BE2C (cell line): Measurements from ENCODE around the gene ULK4.

Source experiments
- DNase-seq: peaks from one replicate; pipeline ENCODE4 v3.0.0-alpha.2; 2020
- H3K27me3 ChIP-seq: fragments of 250-450 bp; sonication (Bioruptor Pico); 2 replicates; pipeline ENCODE4 v1.5.1; 2020; ENCODE audit warnings: mild to moderate bottlenecking
- H3K36me3 ChIP-seq: fragments of 250-450 bp; sonication (Bioruptor Pico); 2 replicates; pipeline ENCODE4 v1.5.1; 2020; ENCODE audit warnings: mild to moderate bottlenecking
- H3K4me1 ChIP-seq: fragments of 250-450 bp; sonication (Bioruptor Pico); 2 replicates; pipeline ENCODE4 v1.5.1; 2020
- H3K4me3 ChIP-seq: 2 replicates; pipeline ENCODE4 v1.5.1; 2011; ENCODE audit warnings: low read depth, low read length
- H3K9me3 ChIP-seq: fragments of 250-450 bp; sonication (Bioruptor Pico); 2 replicates; pipeline ENCODE4 v1.5.1; 2020
- TF ChIP-seq, protein P1 (sequence below): IDR thresholded peaks from 2 replicates; pipeline ENCODE4 v1.5.1; 2012; ENCODE audit warnings: mild to moderate bottlenecking, low read depth, low read length

Gene ULK4

DNA sequence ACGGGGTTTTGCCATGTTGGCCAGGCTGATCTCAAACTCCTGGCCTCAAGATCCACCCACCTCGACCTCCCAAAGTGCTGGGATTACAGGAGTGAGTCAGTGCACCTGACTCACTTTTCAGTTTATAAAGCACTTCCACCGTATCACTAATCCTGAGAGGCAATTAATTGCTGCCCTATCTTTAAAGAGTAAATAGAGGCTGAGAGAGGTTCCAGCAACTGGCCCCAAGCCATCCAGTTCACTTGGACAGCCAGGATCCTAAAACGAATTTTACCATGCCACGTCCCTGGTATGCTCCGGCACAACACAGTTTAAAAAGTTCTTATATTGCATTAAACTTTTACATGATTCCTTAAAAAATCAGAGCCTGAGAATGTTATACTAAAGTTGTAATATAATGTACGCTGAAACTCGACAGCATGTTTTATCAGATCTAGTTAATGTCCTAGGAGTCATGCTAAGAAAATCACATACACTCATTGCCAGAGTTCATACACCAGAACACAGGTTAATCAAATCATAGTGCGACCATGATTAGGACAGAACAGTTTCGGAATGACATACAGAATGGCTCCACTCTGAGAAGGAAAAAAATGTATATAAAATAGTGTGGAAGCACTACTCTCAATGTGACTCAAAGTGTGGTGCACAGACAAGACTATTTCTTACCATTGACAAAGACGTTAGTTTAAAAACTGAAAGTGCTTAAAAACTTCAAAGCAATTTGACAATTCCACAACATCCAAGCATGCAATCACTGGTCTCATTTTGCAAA lies 125.4 kb downstream of the ULK4 start:
- no peak for DNase-seq
- TF ChIP-seq, protein P1, sequence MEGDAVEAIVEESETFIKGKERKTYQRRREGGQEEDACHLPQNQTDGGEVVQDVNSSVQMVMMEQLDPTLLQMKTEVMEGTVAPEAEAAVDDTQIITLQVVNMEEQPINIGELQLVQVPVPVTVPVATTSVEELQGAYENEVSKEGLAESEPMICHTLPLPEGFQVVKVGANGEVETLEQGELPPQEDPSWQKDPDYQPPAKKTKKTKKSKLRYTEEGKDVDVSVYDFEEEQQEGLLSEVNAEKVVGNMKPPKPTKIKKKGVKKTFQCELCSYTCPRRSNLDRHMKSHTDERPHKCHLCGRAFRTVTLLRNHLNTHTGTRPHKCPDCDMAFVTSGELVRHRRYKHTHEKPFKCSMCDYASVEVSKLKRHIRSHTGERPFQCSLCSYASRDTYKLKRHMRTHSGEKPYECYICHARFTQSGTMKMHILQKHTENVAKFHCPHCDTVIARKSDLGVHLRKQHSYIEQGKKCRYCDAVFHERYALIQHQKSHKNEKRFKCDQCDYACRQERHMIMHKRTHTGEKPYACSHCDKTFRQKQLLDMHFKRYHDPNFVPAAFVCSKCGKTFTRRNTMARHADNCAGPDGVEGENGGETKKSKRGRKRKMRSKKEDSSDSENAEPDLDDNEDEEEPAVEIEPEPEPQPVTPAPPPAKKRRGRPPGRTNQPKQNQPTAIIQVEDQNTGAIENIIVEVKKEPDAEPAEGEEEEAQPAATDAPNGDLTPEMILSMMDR = no peak
- H3K27me3 ChIP-seq = no peaks in the 10 kb centered on the region
- H3K36me3 ChIP-seq = no peaks in the 10 kb centered on the region
- H3K9me3 ChIP-seq = no peaks in the 10 kb centered on the region
- no peaks in the 10 kb centered on the region for H3K4me1 ChIP-seq
- H3K4me3 ChIP-seq = no peak overlapping the region

DNA sequence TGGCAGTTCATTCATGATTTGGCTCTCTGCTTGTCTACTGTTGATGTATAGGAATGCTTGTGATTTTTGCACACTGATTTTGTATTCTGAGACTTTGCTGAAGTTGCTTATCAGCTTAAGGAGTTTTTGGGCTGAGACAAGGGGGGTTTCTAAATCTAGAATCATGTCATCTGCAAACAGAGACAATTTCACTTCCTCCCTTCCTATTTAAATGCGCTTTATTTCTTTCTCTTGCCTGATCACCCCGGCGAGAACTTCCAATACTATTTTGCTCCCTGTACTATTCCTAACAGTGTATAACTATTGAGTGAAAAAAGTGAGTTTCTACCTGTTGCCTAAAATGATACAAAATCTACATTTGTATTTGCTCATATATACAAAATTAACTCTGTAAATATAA lies 128.3 kb downstream of the ULK4 start:
- no peaks in the 10 kb centered on the region for H3K27me3 ChIP-seq
- no peak overlapping the region for H3K4me3 ChIP-seq
- no peaks in the 10 kb centered on the region for H3K36me3 ChIP-seq
- H3K4me1 ChIP-seq = no peaks in the 10 kb centered on the region
- TF ChIP-seq, protein P1 = no peak
- H3K9me3 ChIP-seq = no peaks in the 10 kb centered on the region
- no peak for DNase-seq

DNA sequence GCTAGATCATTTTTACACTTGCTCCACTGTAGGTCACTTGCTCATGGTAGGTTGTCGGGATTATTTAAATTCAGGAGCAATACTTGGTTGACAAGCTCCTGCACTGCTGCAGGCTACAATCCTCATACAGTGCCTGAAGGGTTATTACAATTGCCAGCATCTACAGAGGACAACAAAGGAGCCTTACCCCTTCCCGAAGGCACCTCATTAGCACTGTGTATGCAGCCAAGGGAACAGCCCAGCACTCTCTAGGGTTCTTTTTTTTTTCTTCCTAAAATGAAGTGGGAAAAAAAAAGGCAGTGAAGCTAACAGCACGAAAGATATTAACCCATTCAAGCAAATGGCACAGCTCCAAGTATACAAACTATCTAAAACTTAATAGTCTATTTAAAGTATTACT lies 142.7 kb downstream of the ULK4 start:
- Histone ChIP-seq H3K27me3 (no peaks in the 10 kb centered on the region), H3K36me3 (no peaks in the 10 kb centered on the region), H3K9me3 (no peaks in the 10 kb centered on the region), H3K4me3 (no peak overlapping the region), H3K4me1 (no peaks in the 10 kb centered on the region)
- no peak for DNase-seq
- TF ChIP-seq, protein P1 = no peak

DNA sequence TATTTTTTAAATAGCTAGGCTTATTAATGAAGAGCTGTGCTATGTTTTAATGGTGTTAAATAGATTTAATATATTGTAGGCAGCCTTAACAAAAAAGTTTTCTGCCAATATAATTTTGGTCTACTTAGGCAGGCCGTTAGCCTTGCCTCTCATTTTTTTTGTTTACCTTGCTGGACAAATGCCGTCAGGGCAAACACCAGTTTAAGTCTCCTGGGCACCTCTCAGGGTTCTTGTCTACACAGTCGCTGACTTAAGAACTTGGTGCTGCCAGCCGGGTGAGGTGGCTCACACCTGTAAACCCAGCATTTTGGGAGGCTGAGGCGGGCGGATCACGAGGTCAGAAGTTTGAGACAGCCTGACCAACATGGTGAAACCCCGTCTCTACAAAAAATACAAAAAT lies 153.3 kb downstream of the ULK4 start:
- Histone ChIP-seq H3K9me3 (no peaks in the 10 kb centered on the region), H3K4me1 (no peaks in the 10 kb centered on the region), H3K27me3 (no peaks in the 10 kb centered on the region), H3K36me3 (no peaks in the 10 kb centered on the region), H3K4me3 (no peak overlapping the region)
- DNase-seq = no peak
- TF ChIP-seq, protein P1 = no peak

DNA sequence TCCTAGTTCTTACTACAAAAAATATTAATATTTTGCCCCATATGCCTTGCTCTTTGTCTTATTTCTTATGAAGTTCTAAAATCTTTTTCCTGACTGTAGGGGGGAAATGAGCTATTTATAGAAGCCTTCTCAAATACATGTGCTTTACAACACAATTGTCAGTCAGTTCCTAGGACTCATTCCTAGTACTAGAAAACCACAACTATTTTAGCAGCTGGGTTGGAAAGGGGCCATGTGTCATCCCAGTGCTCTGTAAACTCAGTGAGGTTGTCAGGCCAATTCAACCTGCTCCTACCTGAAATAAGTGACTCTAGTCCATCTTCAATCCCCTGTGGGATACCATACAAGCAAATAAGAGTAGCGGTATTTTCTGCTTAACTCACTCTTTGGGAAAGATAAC lies 153.8 kb downstream of the ULK4 start:
- Histone ChIP-seq H3K27me3 (no peaks in the 10 kb centered on the region), H3K9me3 (no peaks in the 10 kb centered on the region), H3K4me3 (no peak overlapping the region), H3K4me1 (no peaks in the 10 kb centered on the region), H3K36me3 (no peaks in the 10 kb centered on the region)
- DNase-seq = no peak
- TF ChIP-seq, protein P1 = no peak

DNA sequence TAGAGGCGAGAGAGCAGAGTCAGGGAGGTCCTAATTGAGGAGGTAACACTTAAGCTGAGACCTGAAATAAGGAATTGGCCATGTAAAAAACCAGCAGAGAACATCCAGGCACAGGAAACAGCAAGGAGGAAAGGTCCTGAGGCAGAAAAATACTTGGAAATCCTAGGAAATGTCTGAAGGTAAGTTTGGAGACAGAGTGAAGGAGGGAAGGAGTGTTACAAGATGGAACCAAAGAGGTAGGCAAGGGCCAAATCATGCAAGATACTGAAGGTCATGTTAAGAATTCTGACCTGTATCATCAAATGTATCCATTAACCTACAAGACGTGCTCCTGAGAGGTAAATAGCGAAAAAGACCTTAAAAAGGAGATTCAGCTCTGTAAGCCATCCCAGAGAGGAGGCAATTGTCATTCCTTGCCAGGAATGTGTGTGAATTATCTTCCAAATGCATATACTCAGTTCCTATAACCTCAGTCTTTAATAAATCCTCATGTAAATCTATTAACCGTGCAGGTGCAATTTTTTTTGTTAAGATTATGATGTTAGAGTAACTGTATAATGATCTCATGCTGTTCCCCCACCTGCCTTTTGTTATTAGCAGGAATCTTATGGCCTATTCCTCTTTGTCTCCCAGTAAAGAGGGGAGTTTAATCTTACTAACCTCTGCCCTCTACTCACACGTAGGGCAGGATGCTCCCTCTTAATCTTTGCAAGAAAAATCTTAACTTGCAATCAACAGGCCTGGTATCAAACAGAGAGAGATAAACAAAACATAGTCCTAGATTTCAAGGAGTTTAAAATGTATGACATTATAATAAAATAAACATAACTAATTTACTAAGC lies 166.9 kb downstream of the ULK4 start:
- no peaks in the 10 kb centered on the region for H3K9me3 ChIP-seq
- H3K4me3 ChIP-seq = no peak overlapping the region
- H3K4me1 ChIP-seq = no peaks in the 10 kb centered on the region
- DNase-seq = no peak
- TF ChIP-seq, protein P1 = no peak
- no peaks in the 10 kb centered on the region for H3K36me3 ChIP-seq
- H3K27me3 ChIP-seq = no peaks in the 10 kb centered on the region
